Measurements from ENCODE around the gene SGPP1. TPM values are rescaled to one million over a fixed set of nuclear protein-coding genes. Genes with fewer than 3 reads are reported as not detected.

SGPP1 gene, protein sequence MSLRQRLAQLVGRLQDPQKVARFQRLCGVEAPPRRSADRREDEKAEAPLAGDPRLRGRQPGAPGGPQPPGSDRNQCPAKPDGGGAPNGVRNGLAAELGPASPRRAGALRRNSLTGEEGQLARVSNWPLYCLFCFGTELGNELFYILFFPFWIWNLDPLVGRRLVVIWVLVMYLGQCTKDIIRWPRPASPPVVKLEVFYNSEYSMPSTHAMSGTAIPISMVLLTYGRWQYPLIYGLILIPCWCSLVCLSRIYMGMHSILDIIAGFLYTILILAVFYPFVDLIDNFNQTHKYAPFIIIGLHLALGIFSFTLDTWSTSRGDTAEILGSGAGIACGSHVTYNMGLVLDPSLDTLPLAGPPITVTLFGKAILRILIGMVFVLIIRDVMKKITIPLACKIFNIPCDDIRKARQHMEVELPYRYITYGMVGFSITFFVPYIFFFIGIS
- total RNA-seq (2021; fragmentation: NEBNext Ultra II Directional; extraction: Animal tissue kit (Norgen Biotek cat#: 25700)) = 10 to 100 TPM; 20.5 to 25.8 (median 22.7) TPM
- long read RNA-seq, partial matches to known transcripts = 0 of 2 reads
- long read RNA-seq, other reads (novel, unspliced or antisense) = 2 of 2 reads

GRCh38 chr14:63727736-63728728, at the start of gene SGPP1:
TSS of gene SGPP1 (minus strand) at chr14:63728065. CDS start at chr14:63727944, 121 bp downstream.
- TF ChIP-seq CTCF (IDR thresholded peaks at IDR 0.05) = peak; percentile 66
- Mint-ChIP-seq H3K36me3 (ENCODE audit: low read depth) (peaks cover 4% of the 10 kb centered on the region), H3K4me3 (peak within 1 kb of the TSS; percentile 98), H3K4me1 (ENCODE audit: low read depth) (peaks cover 28% of the 10 kb centered on the region), H3K27ac (peak within 1 kb of the TSS; percentile 92), H3K27me3 (ENCODE audit: insufficient read depth) (peaks cover 10% of the 10 kb centered on the region), H3K9me3 (no peaks in the 10 kb centered on the region)
- DNase-seq = peak; percentile 62

DNA sequence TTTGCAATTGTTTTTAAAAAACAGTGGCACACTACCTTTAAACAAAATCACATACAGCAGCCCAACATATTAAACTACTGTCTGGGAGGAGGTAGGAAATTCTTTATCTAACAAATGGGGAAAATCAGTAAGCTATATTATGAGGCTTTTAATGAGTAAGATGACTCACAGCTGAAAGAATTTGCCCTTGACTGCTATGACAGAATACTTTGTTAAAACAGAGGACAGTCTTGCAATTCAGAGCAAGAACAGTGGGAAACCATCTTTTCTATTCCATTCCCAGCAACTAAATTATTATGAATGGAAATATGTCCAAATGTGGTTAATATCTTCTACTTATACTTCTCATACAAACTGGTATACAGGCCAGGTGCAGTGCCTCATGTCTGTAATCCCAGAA, 49.2 kb upstream of the SGPP1 start:
- no peak for TF ChIP-seq CTCF (IDR thresholded peaks at IDR 0.05)
- Mint-ChIP-seq H3K27ac (no peak overlapping the region), H3K4me3 (no peak overlapping the region), H3K4me1 (ENCODE audit: low read depth) (peaks cover 15% of the 10 kb centered on the region), H3K36me3 (ENCODE audit: low read depth) (no peaks in the 10 kb centered on the region), H3K9me3 (no peaks in the 10 kb centered on the region), H3K27me3 (ENCODE audit: insufficient read depth) (peaks cover 5% of the 10 kb centered on the region)
- DNase-seq = peak; percentile 51

DNA sequence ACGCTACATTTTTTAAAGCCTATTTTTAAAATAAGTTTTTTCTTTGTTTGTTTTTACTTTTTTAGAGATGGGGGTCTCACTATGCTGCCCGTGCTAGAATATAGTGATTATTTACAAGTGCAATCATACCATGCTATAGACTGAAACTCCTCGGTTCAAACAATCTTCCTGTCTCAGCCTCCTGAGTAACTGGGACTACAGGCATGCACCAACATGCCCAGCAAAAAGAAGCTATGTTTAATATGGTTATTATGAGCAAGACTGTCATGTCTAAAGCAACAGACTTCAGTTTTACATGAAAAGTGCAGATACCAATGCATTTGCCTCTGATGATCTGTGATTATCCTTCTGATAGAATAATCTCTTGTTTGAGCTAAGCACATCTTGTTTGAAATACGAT, 45.6 kb upstream of the SGPP1 start:
- no peak for DNase-seq
- no peaks in the 10 kb centered on the region for H3K9me3 Mint-ChIP-seq
- no peaks in the 10 kb centered on the region for H3K36me3 Mint-ChIP-seq (ENCODE audit: low read depth)
- H3K4me3 Mint-ChIP-seq = no peak overlapping the region
- no peak for TF ChIP-seq CTCF (IDR thresholded peaks at IDR 0.05)
- H3K27me3 Mint-ChIP-seq (ENCODE audit: insufficient read depth) = peaks cover 2% of the 10 kb centered on the region; the same call in 1 of the 2 replicates
- no peak overlapping the region for H3K27ac Mint-ChIP-seq
- peaks cover 15% of the 10 kb centered on the region for H3K4me1 Mint-ChIP-seq (ENCODE audit: low read depth)

DNA sequence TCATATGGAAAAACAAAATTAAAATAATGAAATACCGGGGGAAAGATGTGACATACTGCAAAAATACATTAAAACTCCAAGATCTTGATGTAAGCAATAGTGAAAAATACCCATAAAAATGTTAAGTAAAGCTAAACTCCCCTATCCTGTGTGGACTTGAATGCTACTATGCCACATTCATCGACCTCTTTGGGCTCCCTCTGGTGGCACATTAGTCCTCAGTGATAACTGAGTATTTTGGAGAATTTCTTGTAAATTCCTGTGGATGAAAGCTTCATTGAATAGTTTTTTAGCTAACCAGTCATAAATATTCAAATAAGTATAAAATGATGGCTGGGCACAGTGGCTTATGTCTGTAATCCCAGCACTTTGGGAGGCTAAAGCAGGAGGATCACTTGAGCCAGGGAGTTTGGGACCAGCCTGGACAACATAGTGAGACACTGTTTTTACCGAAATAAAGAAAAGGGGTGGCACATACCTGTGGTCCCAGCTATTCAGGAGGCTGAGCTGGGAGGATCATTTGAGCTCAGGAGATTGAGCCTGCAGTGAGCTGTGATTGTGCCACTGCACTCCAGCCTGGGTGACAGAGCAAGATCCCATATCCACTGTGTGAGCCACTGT, 42.4 kb upstream of the SGPP1 start:
- peak; percentile 57 for DNase-seq
- no peaks in the 10 kb centered on the region for H3K9me3 Mint-ChIP-seq
- TF ChIP-seq CTCF (IDR thresholded peaks at IDR 0.05) = peak; percentile 87
- H3K4me1 Mint-ChIP-seq (ENCODE audit: low read depth) = peaks cover 6% of the 10 kb centered on the region
- no peaks in the 10 kb centered on the region for H3K36me3 Mint-ChIP-seq (ENCODE audit: low read depth)
- H3K27ac Mint-ChIP-seq = no peak overlapping the region
- peaks cover 2% of the 10 kb centered on the region; the same call in 1 of the 2 replicates for H3K27me3 Mint-ChIP-seq (ENCODE audit: insufficient read depth)
- H3K4me3 Mint-ChIP-seq = no peak overlapping the region

DNA sequence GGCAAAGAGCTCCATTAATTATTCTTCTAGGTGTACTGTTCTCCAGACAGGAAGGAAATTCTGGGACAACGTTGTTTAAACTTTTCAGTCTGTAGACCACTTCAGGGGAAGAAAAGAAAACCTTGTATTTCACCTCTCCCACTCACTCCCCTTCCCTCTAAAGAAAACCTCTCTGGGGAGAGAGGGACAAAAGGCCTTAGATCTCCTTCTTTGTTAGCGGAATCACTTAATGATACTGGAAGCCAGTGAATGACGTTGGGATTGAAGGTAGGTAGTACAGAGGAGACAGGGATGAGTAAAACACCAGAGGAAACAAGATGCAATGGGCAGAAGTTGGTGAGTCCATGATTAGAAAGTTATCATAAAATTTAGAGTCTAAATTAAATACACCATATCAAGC, 38.7 kb upstream of the SGPP1 start:
- TF ChIP-seq CTCF (IDR thresholded peaks at IDR 0.05) = no peak
- Mint-ChIP-seq H3K27me3 (ENCODE audit: insufficient read depth) (peaks cover 2% of the 10 kb centered on the region; the same call in 1 of the 2 replicates), H3K4me3 (no peak overlapping the region), H3K9me3 (no peaks in the 10 kb centered on the region), H3K4me1 (ENCODE audit: low read depth) (peaks cover under 1% of the 10 kb centered on the region; the same call in 1 of the 2 replicates), H3K36me3 (ENCODE audit: low read depth) (no peaks in the 10 kb centered on the region), H3K27ac (no peak overlapping the region)
- no peak for DNase-seq
